Measurements from ENCODE around the gene TFCP2L1.

DNA sequence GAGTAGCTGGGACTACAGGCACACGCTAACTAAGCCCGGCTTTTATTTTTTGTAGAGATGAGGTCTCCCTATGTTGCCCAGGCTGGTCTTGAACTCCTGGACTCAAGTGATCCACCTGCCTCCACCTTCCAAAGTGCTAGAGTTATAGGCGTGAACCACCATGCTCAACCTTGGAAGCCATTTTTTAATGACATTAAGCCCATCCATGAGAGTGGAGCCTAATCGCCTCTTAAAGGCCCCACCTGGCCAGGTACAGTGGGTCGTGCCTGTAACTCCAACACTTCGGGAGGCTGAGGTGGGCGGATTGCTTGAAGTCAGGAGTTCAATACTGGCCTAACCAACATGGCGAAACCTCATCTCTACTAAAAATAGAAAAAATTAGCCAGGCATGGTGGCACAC lies 41.6 kb upstream of the TFCP2L1 start:
- TF ChIP-seq, protein P1, sequence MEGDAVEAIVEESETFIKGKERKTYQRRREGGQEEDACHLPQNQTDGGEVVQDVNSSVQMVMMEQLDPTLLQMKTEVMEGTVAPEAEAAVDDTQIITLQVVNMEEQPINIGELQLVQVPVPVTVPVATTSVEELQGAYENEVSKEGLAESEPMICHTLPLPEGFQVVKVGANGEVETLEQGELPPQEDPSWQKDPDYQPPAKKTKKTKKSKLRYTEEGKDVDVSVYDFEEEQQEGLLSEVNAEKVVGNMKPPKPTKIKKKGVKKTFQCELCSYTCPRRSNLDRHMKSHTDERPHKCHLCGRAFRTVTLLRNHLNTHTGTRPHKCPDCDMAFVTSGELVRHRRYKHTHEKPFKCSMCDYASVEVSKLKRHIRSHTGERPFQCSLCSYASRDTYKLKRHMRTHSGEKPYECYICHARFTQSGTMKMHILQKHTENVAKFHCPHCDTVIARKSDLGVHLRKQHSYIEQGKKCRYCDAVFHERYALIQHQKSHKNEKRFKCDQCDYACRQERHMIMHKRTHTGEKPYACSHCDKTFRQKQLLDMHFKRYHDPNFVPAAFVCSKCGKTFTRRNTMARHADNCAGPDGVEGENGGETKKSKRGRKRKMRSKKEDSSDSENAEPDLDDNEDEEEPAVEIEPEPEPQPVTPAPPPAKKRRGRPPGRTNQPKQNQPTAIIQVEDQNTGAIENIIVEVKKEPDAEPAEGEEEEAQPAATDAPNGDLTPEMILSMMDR (conservative IDR thresholded peaks at IDR 0.05): no peak
- TF ChIP-seq ZFX (IDR thresholded peaks at IDR 0.05): no peak

All from C4-2B (cell line).